HEK293 (cell line): ENCODE results near the gene SHBG.

ENCODE experiments used
- CTCF ChIA-PET: fragments of 350-600 bp; formaldehyde crosslinking; extraction: SDS; loops from one replicate; lab custom pipeline; 2021; ENCODE audit warnings: antibody characterized with exemption; lab: Yijun Ruan, JAX
- POLR2A ChIA-PET: fragments of 300-600 bp; formaldehyde crosslinking; extraction: SDS; loops from one replicate; lab custom pipeline; 2020; ENCODE audit warnings: antibody characterized with exemption, inconsistent platforms; lab: Yijun Ruan, JAX
- H3K27ac ChIP-seq: fragments of 200-500 bp; sonication (Bioruptor generic); 2 replicates; pipeline ENCODE4 v1.5.1; 2014; ENCODE audit warnings: low read depth, low read length, control low read depth, inconsistent platforms; ENCODE audit errors: extremely low read depth
- H3K36me3 ChIP-seq, 2 experiments: fragments of 200-500 bp in 1 of 2; sonication (Bioruptor generic) in 1 of 2; 1 replicate in 1 of 2; 2 replicates in 1 of 2; pipeline ENCODE4 v1.5.1; 2014 to 2017; ENCODE audit warnings: inconsistent platforms in 2 of 2, low read length in 2 of 2; ENCODE audit not compliant: control insufficient read depth in 2 of 2, insufficient read depth in 1 of 2
- H3K4me1 ChIP-seq: fragments of 200-500 bp; sonication (Bioruptor generic); 2 replicates; pipeline ENCODE4 v1.5.1; 2014; ENCODE audit warnings: mild to moderate bottlenecking, low read length, inconsistent platforms; ENCODE audit not compliant: control insufficient read depth, insufficient read depth
- H3K4me3 ChIP-seq: 2 replicates; pipeline ENCODE4 v1.5.1; 2011; ENCODE audit warnings: low read depth, mild to moderate bottlenecking, control low read depth, low read length, moderate library complexity
- H3K9me3 ChIP-seq: fragments of 200-500 bp; sonication (Bioruptor generic); 2 replicates; pipeline ENCODE4 v1.5.1; 2014; ENCODE audit warnings: low read depth, low read length, inconsistent platforms; ENCODE audit not compliant: control insufficient read depth, insufficient read depth
- GFI1B ChIP-seq: fragments of 450-650 bp; formaldehyde crosslinking; IDR thresholded peaks from 2 replicates; pipeline ENCODE4 v1.5.1; 2016; ENCODE audit warnings: missing biosample characterization, missing genetic modification characterization
- PRDM1 ChIP-seq: fragments of 450-650 bp; formaldehyde crosslinking; IDR thresholded peaks from 2 replicates; pipeline ENCODE4; 2016; ENCODE audit warnings: missing biosample characterization, missing genetic modification characterization
- ZBTB21 ChIP-seq: fragments of 450-650 bp; formaldehyde crosslinking; IDR thresholded peaks from 2 replicates; pipeline ENCODE4 v1.5.1; 2017; ENCODE audit warnings: missing biosample characterization, missing genetic modification characterization
- ZEB2 ChIP-seq: fragments of 450-650 bp; formaldehyde crosslinking; IDR thresholded peaks from 2 replicates; pipeline ENCODE4 v1.5.1; 2016; ENCODE audit warnings: missing biosample characterization, missing genetic modification characterization
- ZFP3 ChIP-seq: fragments of 450-650 bp; formaldehyde crosslinking; IDR thresholded peaks from 2 replicates; pipeline ENCODE4 v1.5.1; 2016; ENCODE audit warnings: low read depth, missing biosample characterization, missing genetic modification characterization
- ZNF114 ChIP-seq: fragments of 450-650 bp; formaldehyde crosslinking; IDR thresholded peaks from 2 replicates; pipeline ENCODE4 v1.5.0; 2017; ENCODE audit warnings: missing biosample characterization, missing genetic modification characterization
- ZNF2 ChIP-seq: fragments of 450-650 bp; formaldehyde crosslinking; IDR thresholded peaks from 2 replicates; pipeline ENCODE4 v1.5.1; 2016; ENCODE audit warnings: missing biosample characterization, missing genetic modification characterization
- ZNF266 ChIP-seq: fragments of 450-650 bp; formaldehyde crosslinking; IDR thresholded peaks from 2 replicates; pipeline ENCODE4 v1.5.1; 2016; ENCODE audit warnings: missing biosample characterization, missing genetic modification characterization, low read depth
- ZNF311 ChIP-seq: fragments of 450-650 bp; formaldehyde crosslinking; IDR thresholded peaks from 2 replicates; pipeline ENCODE4 v1.5.1; 2017; ENCODE audit warnings: missing biosample characterization, missing genetic modification characterization, borderline replicate concordance
- ZNF341 ChIP-seq: fragments of 450-650 bp; formaldehyde crosslinking; IDR thresholded peaks from 2 replicates; pipeline ENCODE4; 2016; ENCODE audit warnings: low read depth, missing biosample characterization, missing genetic modification characterization
- ZNF366 ChIP-seq: fragments of 450-650 bp; formaldehyde crosslinking; conservative IDR thresholded peaks from 2 replicates; pipeline ENCODE4 v1.5.1; 2016; ENCODE audit warnings: missing biosample characterization, missing genetic modification characterization
- ZNF529 ChIP-seq: fragments of 450-650 bp; formaldehyde crosslinking; IDR thresholded peaks from 2 replicates; pipeline ENCODE4 v1.5.1; 2017; ENCODE audit warnings: missing genetic modification characterization, missing biosample characterization; ENCODE audit not compliant: insufficient replicate concordance
- ZNF596 ChIP-seq: fragments of 450-650 bp; IDR thresholded peaks from 2 replicates; pipeline ENCODE4 v1.5.0; 2018; ENCODE audit warnings: missing biosample characterization, mild to moderate bottlenecking, missing genetic modification characterization, moderate library complexity
- ZNF600 ChIP-seq: fragments of 450-650 bp; formaldehyde crosslinking; IDR thresholded peaks from 2 replicates; pipeline ENCODE4 v1.5.1; 2016; ENCODE audit warnings: missing biosample characterization, missing genetic modification characterization
- ZNF660 ChIP-seq: fragments of 450-650 bp; IDR thresholded peaks from 2 replicates; pipeline ENCODE4 v1.5.1; 2018; ENCODE audit warnings: missing biosample characterization, mild to moderate bottlenecking, missing genetic modification characterization
- ZNF707 ChIP-seq: fragments of 450-650 bp; formaldehyde crosslinking; IDR thresholded peaks from 2 replicates; pipeline ENCODE4 v1.5.1; 2016; ENCODE audit warnings: missing biosample characterization, missing genetic modification characterization
- ZXDB ChIP-seq: fragments of 450-650 bp; formaldehyde crosslinking; IDR thresholded peaks from 2 replicates; pipeline ENCODE4 v1.5.1; 2016; ENCODE audit warnings: missing biosample characterization, missing genetic modification characterization
- TF ChIP-seq, protein P1 (sequence below): fragments of 450-650 bp; formaldehyde crosslinking; IDR thresholded peaks from 2 replicates; pipeline ENCODE4 v1.5.1; 2016; ENCODE audit warnings: missing biosample characterization, missing genetic modification characterization
- TF ChIP-seq, protein P2 (sequence below): fragments of 450-650 bp; formaldehyde crosslinking; IDR thresholded peaks from 2 replicates; pipeline ENCODE4 v1.5.1; 2016; ENCODE audit warnings: missing biosample characterization, missing genetic modification characterization, low read depth
- TF ChIP-seq, protein P3 (sequence below): fragments of 450-650 bp; formaldehyde crosslinking; IDR thresholded peaks from 2 replicates; pipeline ENCODE4 v1.5.1; 2017; ENCODE audit warnings: missing biosample characterization, missing genetic modification characterization
- TF ChIP-seq, protein P4 (sequence below): fragments of 450-650 bp; formaldehyde crosslinking; IDR thresholded peaks from 2 replicates; pipeline ENCODE4 v1.5.1; 2016; ENCODE audit warnings: missing biosample characterization, missing genetic modification characterization
- TF ChIP-seq, protein P5 (sequence below): fragments of 450-650 bp; formaldehyde crosslinking; IDR thresholded peaks from 2 replicates; pipeline ENCODE4 v1.5.1; 2016; ENCODE audit warnings: missing biosample characterization, missing genetic modification characterization

Gene SHBG

DNA sequence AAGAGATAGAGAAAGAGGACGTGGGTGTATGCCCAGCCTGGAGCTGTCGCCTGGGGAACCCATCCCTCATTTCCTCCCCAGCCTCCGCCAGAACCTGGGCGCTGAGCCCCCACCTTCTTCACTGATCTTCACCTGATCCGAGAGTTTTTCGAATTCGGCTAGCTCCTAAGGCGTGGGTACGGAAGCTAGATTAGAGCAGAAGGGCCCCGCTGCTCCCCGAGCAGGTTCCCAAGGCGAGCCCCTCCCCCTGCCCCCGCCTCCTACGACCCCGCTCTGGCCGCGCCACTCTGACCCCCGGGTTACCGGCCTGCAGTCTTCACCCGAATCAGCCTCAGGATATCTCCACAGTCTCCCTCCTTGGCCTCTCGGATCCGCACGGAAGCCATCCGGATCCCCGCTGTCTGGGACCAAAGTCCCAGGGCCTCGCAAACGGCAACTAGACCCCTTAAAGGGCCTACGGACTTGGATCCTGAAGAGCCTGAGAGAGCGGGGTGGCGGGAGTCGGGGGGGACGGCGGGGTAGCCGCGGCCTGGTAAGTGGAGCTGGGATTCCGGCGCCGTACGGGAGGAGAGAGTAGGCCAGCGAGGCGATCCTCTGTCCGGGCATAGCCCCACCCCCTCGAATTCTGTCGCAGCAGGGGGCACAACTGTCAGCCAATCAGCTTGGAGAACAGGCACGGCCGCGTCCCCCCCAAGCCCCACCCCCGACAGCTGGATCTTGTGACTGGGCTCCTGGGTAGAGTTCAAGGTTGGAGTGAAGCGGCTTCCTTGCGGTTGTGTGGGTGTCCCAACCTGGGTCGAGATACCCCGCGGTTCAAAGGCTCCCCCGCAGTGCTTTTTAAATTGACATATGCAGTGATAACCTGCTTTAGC lies 2.4 kb upstream of the SHBG start, which contains the start of gene SAT2 (continued):
- TF ChIP-seq, protein P1, sequence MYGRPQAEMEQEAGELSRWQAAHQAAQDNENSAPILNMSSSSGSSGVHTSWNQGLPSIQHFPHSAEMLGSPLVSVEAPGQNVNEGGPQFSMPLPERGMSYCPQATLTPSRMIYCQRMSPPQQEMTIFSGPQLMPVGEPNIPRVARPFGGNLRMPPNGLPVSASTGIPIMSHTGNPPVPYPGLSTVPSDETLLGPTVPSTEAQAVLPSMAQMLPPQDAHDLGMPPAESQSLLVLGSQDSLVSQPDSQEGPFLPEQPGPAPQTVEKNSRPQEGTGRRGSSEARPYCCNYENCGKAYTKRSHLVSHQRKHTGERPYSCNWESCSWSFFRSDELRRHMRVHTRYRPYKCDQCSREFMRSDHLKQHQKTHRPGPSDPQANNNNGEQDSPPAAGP (tag by site-specific recombination), result no peak; the same call in none of the 2 replicates
- TF ChIP-seq, protein P2, sequence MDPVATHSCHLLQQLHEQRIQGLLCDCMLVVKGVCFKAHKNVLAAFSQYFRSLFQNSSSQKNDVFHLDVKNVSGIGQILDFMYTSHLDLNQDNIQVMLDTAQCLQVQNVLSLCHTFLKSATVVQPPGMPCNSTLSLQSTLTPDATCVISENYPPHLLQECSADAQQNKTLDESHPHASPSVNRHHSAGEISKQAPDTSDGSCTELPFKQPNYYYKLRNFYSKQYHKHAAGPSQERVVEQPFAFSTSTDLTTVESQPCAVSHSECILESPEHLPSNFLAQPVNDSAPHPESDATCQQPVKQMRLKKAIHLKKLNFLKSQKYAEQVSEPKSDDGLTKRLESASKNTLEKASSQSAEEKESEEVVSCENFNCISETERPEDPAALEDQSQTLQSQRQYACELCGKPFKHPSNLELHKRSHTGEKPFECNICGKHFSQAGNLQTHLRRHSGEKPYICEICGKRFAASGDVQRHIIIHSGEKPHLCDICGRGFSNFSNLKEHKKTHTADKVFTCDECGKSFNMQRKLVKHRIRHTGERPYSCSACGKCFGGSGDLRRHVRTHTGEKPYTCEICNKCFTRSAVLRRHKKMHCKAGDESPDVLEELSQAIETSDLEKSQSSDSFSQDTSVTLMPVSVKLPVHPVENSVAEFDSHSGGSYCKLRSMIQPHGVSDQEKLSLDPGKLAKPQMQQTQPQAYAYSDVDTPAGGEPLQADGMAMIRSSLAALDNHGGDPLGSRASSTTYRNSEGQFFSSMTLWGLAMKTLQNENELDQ (tag by site-specific recombination), result no peak
- TF ChIP-seq ZNF311 (tag by site-specific recombination) (no peak), ZNF341 (peak; percentile 60; the same call in 1 of the 2 replicates), ZNF114 (tag by site-specific recombination) (no peak), ZNF366 (tag by site-specific recombination) (no peak), PRDM1 (no peak), ZNF266 (tag by site-specific recombination) (no peak), ZNF660 (tag by site-specific recombination) (0 out of 2 replicates have a peak, but pooled peaks have one; percentile 52), ZNF600 (peak; percentile 50), ZNF596 (no peak)
- TF ChIP-seq, protein P3, sequence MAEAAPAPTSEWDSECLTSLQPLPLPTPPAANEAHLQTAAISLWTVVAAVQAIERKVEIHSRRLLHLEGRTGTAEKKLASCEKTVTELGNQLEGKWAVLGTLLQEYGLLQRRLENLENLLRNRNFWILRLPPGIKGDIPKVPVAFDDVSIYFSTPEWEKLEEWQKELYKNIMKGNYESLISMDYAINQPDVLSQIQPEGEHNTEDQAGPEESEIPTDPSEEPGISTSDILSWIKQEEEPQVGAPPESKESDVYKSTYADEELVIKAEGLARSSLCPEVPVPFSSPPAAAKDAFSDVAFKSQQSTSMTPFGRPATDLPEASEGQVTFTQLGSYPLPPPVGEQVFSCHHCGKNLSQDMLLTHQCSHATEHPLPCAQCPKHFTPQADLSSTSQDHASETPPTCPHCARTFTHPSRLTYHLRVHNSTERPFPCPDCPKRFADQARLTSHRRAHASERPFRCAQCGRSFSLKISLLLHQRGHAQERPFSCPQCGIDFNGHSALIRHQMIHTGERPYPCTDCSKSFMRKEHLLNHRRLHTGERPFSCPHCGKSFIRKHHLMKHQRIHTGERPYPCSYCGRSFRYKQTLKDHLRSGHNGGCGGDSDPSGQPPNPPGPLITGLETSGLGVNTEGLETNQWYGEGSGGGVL (tag by site-specific recombination), result peak; percentile 79
- TF ChIP-seq, protein P4, sequence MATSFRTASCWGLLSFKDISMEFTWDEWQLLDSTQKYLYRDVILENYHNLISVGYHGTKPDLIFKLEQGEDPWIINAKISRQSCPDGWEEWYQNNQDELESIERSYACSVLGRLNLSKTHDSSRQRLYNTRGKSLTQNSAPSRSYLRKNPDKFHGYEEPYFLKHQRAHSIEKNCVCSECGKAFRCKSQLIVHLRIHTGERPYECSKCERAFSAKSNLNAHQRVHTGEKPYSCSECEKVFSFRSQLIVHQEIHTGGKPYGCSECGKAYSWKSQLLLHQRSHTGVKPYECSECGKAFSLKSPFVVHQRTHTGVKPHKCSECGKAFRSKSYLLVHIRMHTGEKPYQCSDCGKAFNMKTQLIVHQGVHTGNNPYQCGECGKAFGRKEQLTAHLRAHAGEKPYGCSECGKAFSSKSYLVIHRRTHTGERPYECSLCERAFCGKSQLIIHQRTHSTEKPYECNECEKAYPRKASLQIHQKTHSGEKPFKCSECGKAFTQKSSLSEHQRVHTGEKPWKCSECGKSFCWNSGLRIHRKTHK (tag by site-specific recombination), result no peak

DNA sequence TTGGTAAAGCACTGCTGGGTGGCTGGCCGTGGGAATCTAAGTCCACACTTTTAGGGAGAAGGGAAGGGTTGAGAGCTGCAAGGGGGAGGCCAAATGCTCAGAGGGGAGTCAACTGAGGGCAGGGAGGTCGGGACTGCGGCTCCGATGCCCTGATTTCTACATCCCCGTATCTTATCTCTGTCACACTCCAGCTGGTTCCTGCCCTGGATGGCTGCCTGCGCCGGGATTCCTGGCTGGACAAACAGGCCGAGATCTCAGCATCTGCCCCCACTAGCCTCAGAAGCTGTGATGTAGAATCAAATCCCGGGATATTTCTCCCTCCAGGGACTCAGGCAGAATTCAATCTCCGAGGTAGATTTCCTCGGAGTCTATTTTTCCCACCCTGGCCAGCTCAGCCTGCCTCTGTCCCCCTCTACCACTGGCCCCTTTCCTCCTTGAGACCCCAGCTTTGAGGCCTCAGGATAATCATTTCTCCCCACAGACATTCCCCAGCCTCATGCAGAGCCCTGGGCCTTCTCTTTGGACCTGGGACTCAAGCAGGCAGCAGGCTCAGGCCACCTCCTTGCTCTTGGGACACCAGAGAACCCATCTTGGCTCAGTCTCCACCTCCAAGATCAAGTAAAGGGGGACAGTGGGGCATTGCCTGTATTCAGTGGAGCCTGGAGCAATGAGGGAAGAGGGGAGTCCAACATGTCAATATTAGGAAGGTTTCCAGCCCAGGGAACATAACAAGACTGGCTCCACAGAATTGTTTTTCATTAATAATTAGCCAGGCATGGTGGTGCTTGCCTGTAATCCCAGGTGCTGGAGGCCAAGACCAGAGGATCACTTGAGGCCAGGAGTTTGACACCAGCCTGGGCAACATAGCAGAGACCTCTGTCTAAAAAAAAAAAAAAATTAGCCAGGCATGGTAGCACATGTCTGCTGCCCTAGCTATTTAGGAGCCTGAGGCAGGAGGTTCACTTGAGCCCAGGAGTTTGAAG lies 1.8 kb downstream of the SHBG start:
- CTCF ChIA-PET, result interaction anchor here (0.5 to 10.7 kb wide), 29 partner anchors 8 to 506 kb away, joined by 3 to 207 read pairs (median 5); partner anchors contain the start of genes ATP1B2, FXR2, MPDU1 and NAA38

More for the DNA sequence above, 1.8 kb downstream of the SHBG start:
- TF ChIP-seq ZFP3, result no peak
- TF ChIP-seq ZEB2 (tag by site-specific recombination), result no peak
- no peak for TF ChIP-seq ZNF529
- TF ChIP-seq GFI1B (tag by site-specific recombination), result no peak
- TF ChIP-seq ZXDB (tag by site-specific recombination), result no peak
- TF ChIP-seq ZBTB21 (tag by site-specific recombination), result no peak
- TF ChIP-seq, protein P5, sequence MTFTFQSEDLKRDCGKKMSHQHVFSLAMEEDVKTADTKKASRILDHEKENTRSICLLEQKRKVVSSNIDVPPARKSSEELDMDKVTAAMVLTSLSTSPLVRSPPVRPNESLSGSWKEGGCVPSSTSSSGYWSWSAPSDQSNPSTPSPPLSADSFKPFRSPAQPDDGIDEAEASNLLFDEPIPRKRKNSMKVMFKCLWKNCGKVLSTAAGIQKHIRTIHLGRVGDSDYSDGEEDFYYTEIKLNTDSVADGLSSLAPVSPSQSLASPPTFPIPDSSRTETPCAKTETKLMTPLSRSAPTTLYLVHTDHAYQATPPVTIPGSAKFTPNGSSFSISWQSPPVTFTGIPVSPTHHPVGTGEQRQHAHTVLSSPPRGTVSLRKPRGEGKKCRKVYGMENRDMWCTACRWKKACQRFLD (tag by site-specific recombination), result no peak
- no peak for TF ChIP-seq ZNF2 (tag by site-specific recombination)
- TF ChIP-seq, protein P3 (tag by site-specific recombination), result no peak
- TF ChIP-seq ZNF707 (tag by site-specific recombination), result no peak
- POLR2A ChIA-PET, result interaction anchor here (0.5 to 9.6 kb wide), 6 partner anchors 12 to 61 kb away, joined by 3 to 215 read pairs (median 6); partner anchors contain the start of genes ATP1B2, FXR2, MPDU1 and TP53
- H3K9me3 ChIP-seq, result no peaks in the 10 kb centered on the region
- H3K4me3 ChIP-seq, result no peak overlapping the region
- H3K36me3 ChIP-seq, result no peaks in the 10 kb centered on the region
- peaks cover 3% of the 10 kb centered on the region; the same call in 1 of the 2 replicates for H3K4me1 ChIP-seq
- peak overlapping the region; percentile 5; the same call in 1 of the 2 replicates for H3K27ac ChIP-seq
